K562 (cell line): ENCODE data around the gene GMPR2. TPM values are rescaled to one million over a fixed set of nuclear protein-coding genes. Genes with fewer than 3 reads are reported as not detected.

ENCODE experiments used
- ATF1 ChIP-seq, 2 experiments: fragments of 450-650 bp in 1 of 2; IDR thresholded peaks; 2 replicates each; pipeline ENCODE4 v1.6.1; 2016; ENCODE audit warnings: missing compliant biosample characterization in 1 of 2, missing genetic modification characterization in 1 of 2
- ETS1 ChIP-seq: conservative IDR thresholded peaks from 2 replicates; pipeline ENCODE4 v1.6.1; 2011; ENCODE audit warnings: low read depth, mild to moderate bottlenecking, low read length; ENCODE audit not compliant: control insufficient read depth
- ETV1 ChIP-seq: fragments of 450-650 bp; conservative IDR thresholded peaks from 2 replicates; pipeline ENCODE4 v1.6.1; 2016; ENCODE audit warnings: missing genetic modification characterization, control low read depth, low read depth, missing compliant biosample characterization
- GABPB1 ChIP-seq: sonication (generic); formaldehyde crosslinking; IDR thresholded peaks from 2 replicates; pipeline ENCODE4 v1.8.0; 2022; ENCODE audit warnings: mild to moderate bottlenecking, missing genetic modification reagents
- NR2C1 ChIP-seq, 2 experiments: fragments of 450-650 bp; IDR thresholded peaks; 2 replicates each; pipeline ENCODE4 v1.6.1; 2017; ENCODE audit warnings: mild to moderate bottlenecking in 2 of 2, antibody characterized with exemption in 1 of 2, inconsistent platforms in 1 of 2, missing compliant biosample characterization in 1 of 2, missing genetic modification characterization in 1 of 2
- PCBP1 ChIP-seq: fragments of 200-400 bp; formaldehyde crosslinking; IDR thresholded peaks from 2 replicates; pipeline ENCODE4 v1.6.1; 2018; ENCODE audit warnings: mild to moderate bottlenecking, low read depth, low read length; ENCODE audit not compliant: poor library complexity, severe bottlenecking
- POLR2B ChIP-seq: fragments of 450-650 bp; IDR thresholded peaks from 2 replicates; pipeline ENCODE4 v1.6.1; 2018; ENCODE audit warnings: low read depth; ENCODE audit not compliant: partially characterized antibody
- POLR2G ChIP-seq: fragments of 200-400 bp; formaldehyde crosslinking; IDR thresholded peaks from 2 replicates; pipeline ENCODE4 v1.6.1; 2017; ENCODE audit warnings: low read depth, mild to moderate bottlenecking, antibody characterized with exemption, low read length, moderate library complexity
- RNF2 ChIP-seq: sonication (generic); IDR thresholded peaks from 2 replicates; pipeline ENCODE4 v1.6.1; 2016
- SAP30 ChIP-seq: fragments of 200-600 bp; sonication (generic); IDR thresholded peaks from 2 replicates; pipeline ENCODE4 v1.6.1; 2012; ENCODE audit warnings: borderline replicate concordance, low read depth, mild to moderate bottlenecking, moderate library complexity, low read length, control low read depth, inconsistent platforms; ENCODE audit not compliant: insufficient read depth, poor library complexity, severe bottlenecking
- SUPT5H ChIP-seq: fragments of 450-650 bp; IDR thresholded peaks from 2 replicates; pipeline ENCODE4 v1.6.1; 2016
- TAF1 ChIP-seq: IDR thresholded peaks from 2 replicates; pipeline ENCODE4 v1.6.1; 2011; ENCODE audit warnings: mild to moderate bottlenecking, low read length, moderate library complexity; ENCODE audit not compliant: insufficient read depth, control insufficient read depth, severe bottlenecking; ENCODE audit errors: extremely low read depth
- ZNF143 ChIP-seq: sonication (generic); formaldehyde crosslinking; IDR thresholded peaks from 2 replicates; pipeline ENCODE4 v1.9.0; 2022; ENCODE audit warnings: mild to moderate bottlenecking, missing genetic modification reagents
- polyA plus RNA-seq, 8 experiments: library from polyadenylated mRNA; depleted of rRNA in 4 of 8; stranded (reverse) in 5 of 8; unstranded in 3 of 8; fragments of >200 nt; fragmentation: Nextera tagmentation in 2 of 8; fragmentation: Illumina TruSeq in 1 of 8; extraction: Ambion mirVana in 2 of 8; extraction: Trizol in 1 of 8; gene quantifications; 2 replicates each; pipeline versions ENCODE4 v1.2.1 to v1.2.3, GENCODE V29; 2011 to 2014; ENCODE audit warnings: inconsistent platforms in 1 of 8, missing spikeins in 1 of 8
- total RNA-seq, 7 experiments: library from RNA; depleted of rRNA in 6 of 7; stranded (reverse); fragments of >200 nt in 6 of 7; fragmentation: Illumina TruSeq in 2 of 7; extraction: Trizol in 2 of 7; gene quantifications; 2 replicates each; pipeline versions ENCODE4 v1.2.1 to v1.2.3, GENCODE V29; 2011 to 2021; ENCODE audit warnings: low replicate concordance in 1 of 7
- TF ChIP-seq, protein P1 (sequence below): fragments of 200-800 bp; sonication (Bioruptor generic); IDR thresholded peaks from 2 replicates; pipeline ENCODE4 v1.6.1; 2017; ENCODE audit warnings: missing genetic modification characterization, missing compliant biosample characterization
- TF ChIP-seq, protein P2 (sequence below): fragments of 450-650 bp; IDR thresholded peaks from 2 replicates; pipeline ENCODE4 v1.6.1; 2016; ENCODE audit warnings: borderline replicate concordance
- TF ChIP-seq, protein P3 (sequence below): fragments of 450-650 bp; IDR thresholded peaks from 2 replicates; pipeline ENCODE4 v1.6.1; 2017; ENCODE audit warnings: antibody characterized with exemption, mild to moderate bottlenecking

GMPR2 gene
- total and polyA plus RNA-seq, 9 of the 15 experiments (the other 6 are each of a cell fraction or from before 2014, with no cell fraction given) = 26.4 to 67.4 (median 36.3) TPM

DNA sequence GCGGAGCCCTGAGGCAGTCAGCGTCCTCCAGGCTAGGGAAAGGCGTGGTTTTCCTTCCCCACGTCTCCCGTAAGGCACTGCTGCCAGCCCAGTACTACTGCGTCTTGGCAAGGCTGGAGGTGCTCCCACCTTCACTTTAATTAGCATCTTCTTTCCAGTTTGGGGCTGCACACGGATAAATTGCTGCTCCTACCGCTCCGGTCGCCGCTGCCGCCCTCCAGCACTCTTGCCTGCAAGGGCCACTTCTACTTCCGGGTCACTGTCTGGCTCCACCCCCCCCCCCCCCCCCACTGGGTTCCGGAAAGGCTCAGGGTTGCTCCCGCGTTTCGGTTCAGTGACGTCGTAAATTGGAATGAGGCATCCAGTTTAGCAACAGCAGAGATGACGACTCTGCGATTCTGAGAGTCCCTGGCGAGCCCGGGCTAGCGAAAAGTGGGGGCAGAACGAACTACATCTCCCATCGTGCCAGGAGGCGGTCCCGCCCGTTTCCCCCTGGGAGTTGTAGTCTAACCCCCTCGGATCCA, 546 bp upstream of the GMPR2 start, which contains the start of gene NEDD8 (continued):
- TF ChIP-seq, protein P1, sequence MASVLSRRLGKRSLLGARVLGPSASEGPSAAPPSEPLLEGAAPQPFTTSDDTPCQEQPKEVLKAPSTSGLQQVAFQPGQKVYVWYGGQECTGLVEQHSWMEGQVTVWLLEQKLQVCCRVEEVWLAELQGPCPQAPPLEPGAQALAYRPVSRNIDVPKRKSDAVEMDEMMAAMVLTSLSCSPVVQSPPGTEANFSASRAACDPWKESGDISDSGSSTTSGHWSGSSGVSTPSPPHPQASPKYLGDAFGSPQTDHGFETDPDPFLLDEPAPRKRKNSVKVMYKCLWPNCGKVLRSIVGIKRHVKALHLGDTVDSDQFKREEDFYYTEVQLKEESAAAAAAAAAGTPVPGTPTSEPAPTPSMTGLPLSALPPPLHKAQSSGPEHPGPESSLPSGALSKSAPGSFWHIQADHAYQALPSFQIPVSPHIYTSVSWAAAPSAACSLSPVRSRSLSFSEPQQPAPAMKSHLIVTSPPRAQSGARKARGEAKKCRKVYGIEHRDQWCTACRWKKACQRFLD (CRISPR knock-in tag) = 0 out of 2 replicates have a peak, but pooled peaks have one; percentile 46
- TF ChIP-seq GABPB1 (CRISPR knock-in tag) (peak; percentile 94), POLR2B (peak; percentile 33), TAF1 (peak; percentile 50), SUPT5H (peak; percentile 55; the same call in 1 of the 2 replicates), SAP30 (peak; percentile 49), ETS1 (peak; percentile 97), POLR2G (peak; percentile 76), PCBP1 (peak; percentile 43), ZNF143 (CRISPR knock-in tag) (peak; percentile 90), RNF2 (peak; percentile 53; the same call in 1 of the 2 replicates), NR2C1 (IDR thresholded peaks at IDR 0.05) (peak; percentile 98), NR2C1 (tag; IDR thresholded peaks at IDR 0.05) (peak; percentile 98), ETV1 (tag) (0 out of 2 replicates have a peak, but pooled peaks have one; percentile 15), ATF1 (CRISPR knock-in tag; IDR thresholded peaks at IDR 0.05) (no peak), ATF1 (tag; IDR thresholded peaks at IDR 0.05) (peak; percentile 74)
- TF ChIP-seq, protein P2, sequence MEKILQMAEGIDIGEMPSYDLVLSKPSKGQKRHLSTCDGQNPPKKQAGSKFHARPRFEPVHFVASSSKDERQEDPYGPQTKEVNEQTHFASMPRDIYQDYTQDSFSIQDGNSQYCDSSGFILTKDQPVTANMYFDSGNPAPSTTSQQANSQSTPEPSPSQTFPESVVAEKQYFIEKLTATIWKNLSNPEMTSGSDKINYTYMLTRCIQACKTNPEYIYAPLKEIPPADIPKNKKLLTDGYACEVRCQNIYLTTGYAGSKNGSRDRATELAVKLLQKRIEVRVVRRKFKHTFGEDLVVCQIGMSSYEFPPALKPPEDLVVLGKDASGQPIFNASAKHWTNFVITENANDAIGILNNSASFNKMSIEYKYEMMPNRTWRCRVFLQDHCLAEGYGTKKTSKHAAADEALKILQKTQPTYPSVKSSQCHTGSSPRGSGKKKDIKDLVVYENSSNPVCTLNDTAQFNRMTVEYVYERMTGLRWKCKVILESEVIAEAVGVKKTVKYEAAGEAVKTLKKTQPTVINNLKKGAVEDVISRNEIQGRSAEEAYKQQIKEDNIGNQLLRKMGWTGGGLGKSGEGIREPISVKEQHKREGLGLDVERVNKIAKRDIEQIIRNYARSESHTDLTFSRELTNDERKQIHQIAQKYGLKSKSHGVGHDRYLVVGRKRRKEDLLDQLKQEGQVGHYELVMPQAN = peak; percentile 65; the same call in 1 of the 2 replicates
- TF ChIP-seq, protein P3, sequence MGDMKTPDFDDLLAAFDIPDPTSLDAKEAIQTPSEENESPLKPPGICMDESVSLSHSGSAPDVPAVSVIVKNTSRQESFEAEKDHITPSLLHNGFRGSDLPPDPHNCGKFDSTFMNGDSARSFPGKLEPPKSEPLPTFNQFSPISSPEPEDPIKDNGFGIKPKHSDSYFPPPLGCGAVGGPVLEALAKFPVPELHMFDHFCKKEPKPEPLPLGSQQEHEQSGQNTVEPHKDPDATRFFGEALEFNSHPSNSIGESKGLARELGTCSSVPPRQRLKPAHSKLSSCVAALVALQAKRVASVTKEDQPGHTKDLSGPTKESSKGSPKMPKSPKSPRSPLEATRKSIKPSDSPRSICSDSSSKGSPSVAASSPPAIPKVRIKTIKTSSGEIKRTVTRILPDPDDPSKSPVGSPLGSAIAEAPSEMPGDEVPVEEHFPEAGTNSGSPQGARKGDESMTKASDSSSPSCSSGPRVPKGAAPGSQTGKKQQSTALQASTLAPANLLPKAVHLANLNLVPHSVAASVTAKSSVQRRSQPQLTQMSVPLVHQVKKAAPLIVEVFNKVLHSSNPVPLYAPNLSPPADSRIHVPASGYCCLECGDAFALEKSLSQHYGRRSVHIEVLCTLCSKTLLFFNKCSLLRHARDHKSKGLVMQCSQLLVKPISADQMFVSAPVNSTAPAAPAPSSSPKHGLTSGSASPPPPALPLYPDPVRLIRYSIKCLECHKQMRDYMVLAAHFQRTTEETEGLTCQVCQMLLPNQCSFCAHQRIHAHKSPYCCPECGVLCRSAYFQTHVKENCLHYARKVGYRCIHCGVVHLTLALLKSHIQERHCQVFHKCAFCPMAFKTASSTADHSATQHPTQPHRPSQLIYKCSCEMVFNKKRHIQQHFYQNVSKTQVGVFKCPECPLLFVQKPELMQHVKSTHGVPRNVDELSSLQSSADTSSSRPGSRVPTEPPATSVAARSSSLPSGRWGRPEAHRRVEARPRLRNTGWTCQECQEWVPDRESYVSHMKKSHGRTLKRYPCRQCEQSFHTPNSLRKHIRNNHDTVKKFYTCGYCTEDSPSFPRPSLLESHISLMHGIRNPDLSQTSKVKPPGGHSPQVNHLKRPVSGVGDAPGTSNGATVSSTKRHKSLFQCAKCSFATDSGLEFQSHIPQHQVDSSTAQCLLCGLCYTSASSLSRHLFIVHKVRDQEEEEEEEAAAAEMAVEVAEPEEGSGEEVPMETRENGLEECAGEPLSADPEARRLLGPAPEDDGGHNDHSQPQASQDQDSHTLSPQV = 0 out of 2 replicates have a peak, but pooled peaks have one; percentile 26
